Measurements from ENCODE around the gene WDCP. TPM values are rescaled to one million over a fixed set of nuclear protein-coding genes. Genes with fewer than 3 reads are reported as not detected.
"Not testable (repeated sequence)": the region's sequence is repeated elsewhere in the genome, so short reads cannot be mapped to it uniquely, and the experiment has no call there.

The WDCP gene
- total RNA-seq, 1 donor from 2014 or later, result 7.1 TPM

GRCh38 chr2:24072259-24072658 is 25.1 kb upstream of the WDCP start:
- no peak for DNase-seq (ENCODE audit: low read depth in 2 of 2)

GRCh38 chr2:24065341-24065740 is 18.1 kb upstream of the WDCP start:
- no peak for DNase-seq (ENCODE audit: low read depth in 2 of 2)

GRCh38 chr2:24058564-24059271 is 11.5 kb upstream of the WDCP start:
- DNase-seq (ENCODE audit: low read depth in 2 of 2), result peak in 1 of 2 donors; percentile 51

GRCh38 chr2:24055750-24056149 is 8.6 kb upstream of the WDCP start:
- DNase-seq (ENCODE audit: low read depth in 2 of 2), result no peak

- DNase-seq (ENCODE audit: low read depth in 2 of 2), result no peak
Observed at GRCh38 chr2:24054366-24055010, 7.3 kb upstream of the WDCP start.

GRCh38 chr2:24052951-24053350 is 5.8 kb upstream of the WDCP start:
- no peak for DNase-seq (ENCODE audit: low read depth in 2 of 2)

- no peak for DNase-seq (ENCODE audit: low read depth in 2 of 2)
Observed at GRCh38 chr2:24051833-24052232, 4.6 kb upstream of the WDCP start.

- DNase-seq (ENCODE audit: low read depth in 2 of 2), result peak; percentile 30 to 36
Observed at GRCh38 chr2:24050041-24050979, 3.1 kb upstream of the WDCP start.

GRCh38 chr2:24049485-24050021 is 2.4 kb upstream of the WDCP start, which contains the start of gene FKBP1B:
Gene FKBP1B (plus strand): TSS chr2:24049741. CDS start chr2:24049850, 109 bp downstream.
- DNase-seq (ENCODE audit: low read depth in 2 of 2), result peak; percentile 43 to 44

- DNase-seq (ENCODE audit: low read depth in 2 of 2), result no peak
Observed at GRCh38 chr2:24048769-24049484, 1.7 kb upstream of the WDCP start.

- DNase-seq (ENCODE audit: low read depth in 2 of 2), result no peak
Observed at GRCh38 chr2:24047703-24048033, 477 bp upstream of the WDCP start.

GRCh38 chr2:24046599-24046929 is 627 bp downstream of the WDCP start:
- DNase-seq (ENCODE audit: low read depth in 2 of 2), result no peak

GRCh38 chr2:24045511-24046508 is 1.4 kb downstream of the WDCP start:
- DNase-seq (ENCODE audit: low read depth in 2 of 2), result no peak

GRCh38 chr2:24043133-24043532 is 4.1 kb downstream of the WDCP start:
- DNase-seq (ENCODE audit: low read depth in 2 of 2), result not testable (repeated sequence)

- no peak for DNase-seq (ENCODE audit: low read depth in 2 of 2)
Observed at GRCh38 chr2:24040511-24040910, 6.7 kb downstream of the WDCP start.

- no peak for DNase-seq (ENCODE audit: low read depth in 2 of 2)
Observed at GRCh38 chr2:24038786-24039499, 8.2 kb downstream of the WDCP start.

GRCh38 chr2:24026233-24026632 is 21.0 kb downstream of the WDCP start:
- no peak for DNase-seq (ENCODE audit: low read depth in 2 of 2)

GRCh38 chr2:24024996-24025663 is 22.1 kb downstream of the WDCP start:
- DNase-seq (ENCODE audit: low read depth in 2 of 2), result no peak

- DNase-seq (ENCODE audit: low read depth in 2 of 2), result peak in 1 of 2 donors; percentile 33
Observed at GRCh38 chr2:24024018-24024417, 23.2 kb downstream of the WDCP start.
